Activated T-cell treated with anti-CD3 and anti-CD28 coated beads, Interleukin-2, amount 50 U/mL, for 24 hours (primary cell): ENCODE results near the gene LEUTX.

ENCODE experiments used
- DNase-seq: peaks from one replicate; pipeline ENCODE4 v3.0.0-alpha.2; 2020
- H3K27ac Mint-ChIP-seq: 2 replicates; pipeline ENCODE4 v1.8.0; 2020; ENCODE audit warnings: mild to moderate bottlenecking, mixed read lengths
- H3K27me3 Mint-ChIP-seq: 2 replicates; pipeline ENCODE4 v1.8.0; 2020; ENCODE audit warnings: mixed read lengths
- H3K36me3 Mint-ChIP-seq: 2 replicates; pipeline ENCODE4 v1.8.0; 2020; ENCODE audit warnings: low read depth, mixed read lengths
- H3K4me1 Mint-ChIP-seq: 2 replicates; pipeline ENCODE4 v1.8.0; 2020; ENCODE audit warnings: low read depth, mixed read lengths
- H3K4me3 Mint-ChIP-seq: 2 replicates; pipeline ENCODE4 v1.8.0; 2020; ENCODE audit warnings: mild to moderate bottlenecking, moderate library complexity, mixed read lengths
- H3K9me3 Mint-ChIP-seq: 2 replicates; pipeline ENCODE4 v1.8.0; 2020; ENCODE audit warnings: mixed read lengths

LEUTX gene

GRCh38 chr19:39833464-39834286, 55.0 kb downstream of the LEUTX start, which contains the start of gene DYRK1B:
Gene DYRK1B, minus strand, starts transcription at chr19:39834162. Its CDS starts 2,295 bp downstream, at chr19:39831867.
- Mint-ChIP-seq H3K36me3 (peaks cover 90% of the 10 kb centered on the region), H3K27me3 (no peaks in the 10 kb centered on the region), H3K9me3 (no peaks in the 10 kb centered on the region), H3K4me3 (peak within 1 kb of the TSS; percentile 77), H3K4me1 (peaks cover 29% of the 10 kb centered on the region), H3K27ac (peak within 1 kb of the TSS; percentile 92)
- peak; percentile 93 for DNase-seq

DNA sequence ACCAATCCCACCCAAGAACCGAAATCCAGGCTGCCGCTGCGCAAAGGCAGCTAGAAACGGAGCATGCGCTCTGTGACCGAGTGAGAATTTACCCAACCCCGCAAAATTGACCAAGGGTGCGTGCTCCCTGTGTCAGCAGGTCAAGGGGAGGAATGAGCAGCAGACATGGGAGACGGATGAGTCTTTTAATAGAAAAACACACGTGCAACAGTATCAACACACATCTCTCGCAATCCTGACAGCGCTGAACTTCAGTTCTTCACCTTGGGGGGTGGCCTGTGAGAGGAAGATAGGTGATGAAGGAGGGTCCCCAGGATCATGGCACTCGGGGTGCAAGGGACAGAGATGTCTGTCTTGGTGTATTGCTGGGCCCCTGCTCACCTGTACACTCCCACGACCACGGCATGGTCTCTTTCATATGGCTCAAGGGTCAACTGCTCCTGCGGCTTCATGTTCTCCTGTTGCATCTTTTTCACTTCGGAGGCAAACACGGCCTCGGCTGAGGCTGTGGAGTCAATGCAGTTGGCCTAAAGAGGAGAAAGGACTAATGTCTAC, 55.7 kb downstream of the LEUTX start:
- H3K27me3 Mint-ChIP-seq = no peaks in the 10 kb centered on the region

More for the DNA sequence above, 55.7 kb downstream of the LEUTX start:
- Mint-ChIP-seq H3K27ac (peak overlapping the region; percentile 92), H3K36me3 (peaks cover 90% of the 10 kb centered on the region), H3K9me3 (no peaks in the 10 kb centered on the region), H3K4me1 (peaks cover 25% of the 10 kb centered on the region), H3K4me3 (peak overlapping the region; percentile 77)
- no peak for DNase-seq
